Brain microvascular endothelial cell (primary cell): Measurements from ENCODE around the gene POLR3E.
A peak's percentile ranks its signal among the peaks of the same experiment; 100 is the strongest.

Experiments
- DNase-seq: peaks from one replicate; pipeline ENCODE4 v3.0.0-alpha.2; 2020
- H3K27ac ChIP-seq: fragments of 250-450 bp; sonication (Bioruptor Pico); 2 replicates; pipeline ENCODE4 v1.5.1; 2020; ENCODE audit warnings: mild to moderate bottlenecking, moderate library complexity
- H3K27me3 ChIP-seq: fragments of 250-450 bp; sonication (Bioruptor Pico); replicated peaks from 2 replicates; pipeline ENCODE4 v1.5.1; 2020; ENCODE audit warnings: mild to moderate bottlenecking
- H3K36me3 ChIP-seq: fragments of 250-450 bp; sonication (Bioruptor Pico); replicated peaks from 2 replicates; pipeline ENCODE4 v1.5.1; 2020; ENCODE audit warnings: mild to moderate bottlenecking
- H3K4me3 ChIP-seq: 2 replicates; pipeline ENCODE4 v1.5.1; 2011; ENCODE audit warnings: low read depth, mild to moderate bottlenecking, control low read depth, low read length, moderate library complexity
- CTCF ChIP-seq: IDR thresholded peaks from 2 replicates; pipeline ENCODE4 v1.5.1; 2011; ENCODE audit warnings: low read depth, mild to moderate bottlenecking, moderate library complexity, low read length, control low read depth, inconsistent platforms; ENCODE audit errors: missing control alignments
- in situ Hi-C: cut with HindIII; loops from 2 replicates; pipeline ENCODE4 v1.10.0; 2017; ENCODE audit warnings: low sequenced_read_pairs, low pct_ligation_motif_present

Gene POLR3E

GRCh38 chr16:22317001-22317530, 19.9 kb downstream of the POLR3E start:
- Histone ChIP-seq H3K27me3 (no peaks in the 10 kb centered on the region), H3K27ac (no peak overlapping the region), H3K36me3 (peaks cover 51% of the 10 kb centered on the region), H3K4me3 (no peak overlapping the region)
- DNase-seq, result no peak
- TF ChIP-seq CTCF, result no peak
- in situ Hi-C loops, result no loop called here

- DNase-seq, result no peak
- no peak overlapping the region for H3K27ac ChIP-seq
- in situ Hi-C loops, result no loop called here
- no peak overlapping the region for H3K4me3 ChIP-seq
- H3K27me3 ChIP-seq, result no peaks in the 10 kb centered on the region
- H3K36me3 ChIP-seq, result peaks cover 46% of the 10 kb centered on the region
- no peak for TF ChIP-seq CTCF
Measured at GRCh38 chr16:22317625-22318024, 20.4 kb downstream of the POLR3E start.

GRCh38 chr16:22318690-22319358, 21.6 kb downstream of the POLR3E start:
- Histone ChIP-seq H3K27ac (no peak overlapping the region), H3K27me3 (no peaks in the 10 kb centered on the region), H3K36me3 (peaks cover 37% of the 10 kb centered on the region), H3K4me3 (no peak overlapping the region)
- DNase-seq, result peak; percentile 28
- peak; percentile 80 for TF ChIP-seq CTCF
- in situ Hi-C loops, result no loop called here

- Histone ChIP-seq H3K27me3 (no peaks in the 10 kb centered on the region), H3K36me3 (peaks cover 44% of the 10 kb centered on the region), H3K4me3 (no peak overlapping the region), H3K27ac (no peak overlapping the region)
- in situ Hi-C loops, result no loop called here
- TF ChIP-seq CTCF, result no peak
- no peak for DNase-seq
Measured at GRCh38 chr16:22320572-22321339, 23.5 kb downstream of the POLR3E start.

- Histone ChIP-seq H3K27me3 (no peaks in the 10 kb centered on the region), H3K4me3 (no peak overlapping the region), H3K36me3 (peaks cover 39% of the 10 kb centered on the region), H3K27ac (no peak overlapping the region)
- in situ Hi-C loops, result no loop called here
- TF ChIP-seq CTCF, result peak; percentile 86
- peak; percentile 60 for DNase-seq
Measured at GRCh38 chr16:22321340-22322001, 24.3 kb downstream of the POLR3E start.
